Measurements from ENCODE around the gene ATF7.

Gene ATF7

GRCh38 chr12:53626702-53627169 is 554 bp upstream of the ATF7 start:
- TF ChIP-seq EZH2 (IDR thresholded peaks at IDR 0.05; ENCODE audit: borderline replicate concordance, low read length) (no peak), CTCF (IDR thresholded peaks at IDR 0.05; ENCODE audit: low read length) (no peak)
- Histone ChIP-seq H3K9ac (ENCODE audit: low read length) (peak overlapping the region; percentile 91), H3K4me1 (ENCODE audit: insufficient read depth, low read length, severe bottlenecking) (peaks cover 42% of the 10 kb centered on the region), H3F3A (ENCODE audit: insufficient read depth, low read length) (peaks cover 6% of the 10 kb centered on the region; the same call in 1 of the 2 replicates), H2AFZ (ENCODE audit: low read length) (peak overlapping the region; percentile 51; the same call in 1 of the 2 replicates), H4K20me1 (ENCODE audit: insufficient read depth, low read length) (no peaks in the 10 kb centered on the region), H3K4me3 (ENCODE audit: low read depth, low read length, poor library complexity, severe bottlenecking) (peak overlapping the region; percentile 93), H3K79me2 (ENCODE audit: insufficient read depth, low read length) (peaks cover 31% of the 10 kb centered on the region), H3K9me2 (ENCODE audit: low read depth, low read length) (no peaks in the 10 kb centered on the region), H3K27ac (ENCODE audit: low read depth, low read length, poor library complexity, severe bottlenecking) (peak overlapping the region; percentile 44), H3K27me3 (ENCODE audit: insufficient read depth, low read length) (no peaks in the 10 kb centered on the region), H3K36me3 (ENCODE audit: insufficient read depth, low read length) (no peaks in the 10 kb centered on the region), H3K4me2 (ENCODE audit: low read length) (peak overlapping the region; percentile 77), H3K9me3 (ENCODE audit: low read length) (no peaks in the 10 kb centered on the region)

GRCh38 chr12:53625373-53625945 is 723 bp downstream of the ATF7 start:
- Histone ChIP-seq H2AFZ (ENCODE audit: low read length) (no peak overlapping the region), H3K36me3 (ENCODE audit: insufficient read depth, low read length) (no peaks in the 10 kb centered on the region), H3K79me2 (ENCODE audit: insufficient read depth, low read length) (peaks cover 38% of the 10 kb centered on the region)

GRCh38 chr12:53624956-53625355 is 1.2 kb downstream of the ATF7 start:
- H3K9me3 ChIP-seq (ENCODE audit: low read length): no peaks in the 10 kb centered on the region
- H3F3A ChIP-seq (ENCODE audit: insufficient read depth, low read length): peaks cover 6% of the 10 kb centered on the region; the same call in 1 of the 2 replicates
- peaks cover 38% of the 10 kb centered on the region for H3K79me2 ChIP-seq (ENCODE audit: insufficient read depth, low read length)
- H2AFZ ChIP-seq (ENCODE audit: low read length): no peak overlapping the region
- H4K20me1 ChIP-seq (ENCODE audit: insufficient read depth, low read length): no peaks in the 10 kb centered on the region
- no peaks in the 10 kb centered on the region for H3K36me3 ChIP-seq (ENCODE audit: insufficient read depth, low read length)
- peak overlapping the region; percentile 75 for H3K27ac ChIP-seq (ENCODE audit: low read depth, low read length, poor library complexity, severe bottlenecking)
- TF ChIP-seq EZH2 (IDR thresholded peaks at IDR 0.05; ENCODE audit: borderline replicate concordance, low read length) (no peak), CTCF (IDR thresholded peaks at IDR 0.05; ENCODE audit: low read length) (no peak)
- H3K4me3 ChIP-seq (ENCODE audit: low read depth, low read length, poor library complexity, severe bottlenecking): peak overlapping the region; percentile 93
- H3K27me3 ChIP-seq (ENCODE audit: insufficient read depth, low read length): no peaks in the 10 kb centered on the region
- peak overlapping the region; percentile 92 for H3K4me2 ChIP-seq (ENCODE audit: low read length)
- H3K4me1 ChIP-seq (ENCODE audit: insufficient read depth, low read length, severe bottlenecking): peaks cover 42% of the 10 kb centered on the region
- H3K9me2 ChIP-seq (ENCODE audit: low read depth, low read length): no peaks in the 10 kb centered on the region
- peak overlapping the region; percentile 91 for H3K9ac ChIP-seq (ENCODE audit: low read length)

More at GRCh38 chr12:53625373-53625945, 723 bp downstream of the ATF7 start:
- H3K4me3 ChIP-seq (ENCODE audit: low read depth, low read length, poor library complexity, severe bottlenecking): peak overlapping the region; percentile 93
- H3K9me2 ChIP-seq (ENCODE audit: low read depth, low read length): no peaks in the 10 kb centered on the region
- peak overlapping the region; percentile 75 for H3K27ac ChIP-seq (ENCODE audit: low read depth, low read length, poor library complexity, severe bottlenecking)
- H3K4me1 ChIP-seq (ENCODE audit: insufficient read depth, low read length, severe bottlenecking): peaks cover 42% of the 10 kb centered on the region
- H4K20me1 ChIP-seq (ENCODE audit: insufficient read depth, low read length): no peaks in the 10 kb centered on the region
- H3K9ac ChIP-seq (ENCODE audit: low read length): peak overlapping the region; percentile 91
- no peaks in the 10 kb centered on the region for H3K27me3 ChIP-seq (ENCODE audit: insufficient read depth, low read length)
- H3K4me2 ChIP-seq (ENCODE audit: low read length): peak overlapping the region; percentile 92
- H3F3A ChIP-seq (ENCODE audit: insufficient read depth, low read length): peaks cover 6% of the 10 kb centered on the region; the same call in 1 of the 2 replicates
- no peaks in the 10 kb centered on the region for H3K9me3 ChIP-seq (ENCODE audit: low read length)
- TF ChIP-seq CTCF (IDR thresholded peaks at IDR 0.05; ENCODE audit: low read length) (no peak), EZH2 (IDR thresholded peaks at IDR 0.05; ENCODE audit: borderline replicate concordance, low read length) (no peak)
